Smooth muscle cell (in vitro differentiated cells): ENCODE measurements around the gene SLC25A21. TPM values are rescaled to one million over a fixed set of nuclear protein-coding genes. Genes with fewer than 3 reads are reported as not detected.

ENCODE experiments used
- DNase-seq: peaks from one replicate; lab custom pipeline; 2025; ENCODE audit not compliant: unreplicated experiment; lab: John Stamatoyannopoulos, UW
- H2AFZ ChIP-seq: fragments of 200-600 bp; sonication (generic); 2 replicates; pipeline ENCODE4 v1.6.0; 2016; ENCODE audit warnings: antibody characterized with exemption, low read depth, mild to moderate bottlenecking
- H3F3A ChIP-seq: fragments of 200-600 bp; sonication (generic); 2 replicates; pipeline ENCODE4 v1.6.0; 2017; ENCODE audit warnings: antibody characterized with exemption, low read depth
- H3K27ac ChIP-seq: fragments of 200-600 bp; sonication (generic); 2 replicates; pipeline ENCODE4 v1.5.1; 2016; ENCODE audit warnings: low read depth, mild to moderate bottlenecking
- H3K27me3 ChIP-seq: fragments of 200-600 bp; sonication (generic); 2 replicates; pipeline ENCODE4 v1.6.1; 2016; ENCODE audit warnings: low read depth, mild to moderate bottlenecking
- H3K36me3 ChIP-seq: fragments of 200-600 bp; sonication (generic); 2 replicates; pipeline ENCODE4 v1.5.1; 2016; ENCODE audit warnings: low read depth
- H3K4me1 ChIP-seq: fragments of 200-600 bp; sonication (generic); 2 replicates; pipeline ENCODE4 v1.5.1; 2016; ENCODE audit warnings: low read depth
- H3K4me2 ChIP-seq: fragments of 200-600 bp; sonication (generic); 2 replicates; pipeline ENCODE4 v1.6.0; 2016; ENCODE audit warnings: mild to moderate bottlenecking
- H3K4me3 ChIP-seq: fragments of 200-600 bp; sonication (generic); 2 replicates; pipeline ENCODE4 v1.5.1; 2016; ENCODE audit warnings: mild to moderate bottlenecking
- H3K79me2 ChIP-seq: fragments of 200-600 bp; sonication (generic); 2 replicates; pipeline ENCODE4 v1.6.0; 2016; ENCODE audit warnings: low read depth, mild to moderate bottlenecking
- H3K9ac ChIP-seq: fragments of 200-600 bp; sonication (generic); 2 replicates; pipeline ENCODE4 v1.6.0; 2016; ENCODE audit warnings: low read depth
- H3K9me3 ChIP-seq: fragments of 200-600 bp; sonication (generic); replicated peaks from 2 replicates; pipeline ENCODE4 v1.5.1; 2016; ENCODE audit warnings: low read depth
- H4K20me1 ChIP-seq: fragments of 200-600 bp; sonication (generic); 2 replicates; pipeline ENCODE4 v1.6.0; 2016; ENCODE audit warnings: low read depth
- CTCF ChIP-seq: fragments of 200-600 bp; sonication (generic); IDR thresholded peaks from 2 replicates; pipeline ENCODE4 v1.5.1; 2017; ENCODE audit warnings: borderline replicate concordance, mild to moderate bottlenecking, antibody characterized with exemption; ENCODE audit not compliant: insufficient read depth, poor library complexity, severe bottlenecking
- WGBS: methylation state at CpG from one replicate; pipeline ENCODE4 v1.1.7; 2016; ENCODE audit warnings: low lambda C conversion rate; 5-methylcytosine and 5-hydroxymethylcytosine counted together
- polyA plus RNA-seq: library from polyadenylated mRNA; unstranded; fragments of >200 nt; fragmentation: Nextera tagmentation; extraction: Ambion mirVana; gene quantifications from 2 replicates; pipeline ENCODE4 v1.2.1, GENCODE V29; 2016
- total RNA-seq: library from RNA; depleted of rRNA; stranded (reverse); fragments of >200 nt; gene quantifications from 2 replicates; pipeline ENCODE4 v1.2.3, GENCODE V29; 2014

The SLC25A21 gene
- total and polyA plus RNA-seq, 2 experiments from 2014 or later, result 1.1 TPM; not detected in 1

GRCh38 chr14:36935976-36936678, 236.3 kb downstream of the SLC25A21 start:
- Histone ChIP-seq H3K9me3 (no peaks in the 10 kb centered on the region), H3F3A (no peaks in the 10 kb centered on the region), H2AFZ (no peak overlapping the region), H3K79me2 (no peaks in the 10 kb centered on the region), H3K27ac (no peak overlapping the region), H3K27me3 (no peaks in the 10 kb centered on the region), H3K9ac (no peak overlapping the region), H4K20me1 (no peaks in the 10 kb centered on the region), H3K4me2 (no peak overlapping the region), H3K4me3 (no peak overlapping the region), H3K4me1 (no peaks in the 10 kb centered on the region), H3K36me3 (no peaks in the 10 kb centered on the region)
- DNase-seq, result no peak
- 31% methylated on average over 6 of the region's 6 CpGs for WGBS
- no peak for TF ChIP-seq CTCF

- no peaks in the 10 kb centered on the region for H3K27me3 ChIP-seq
- H4K20me1 ChIP-seq, result no peaks in the 10 kb centered on the region
- no peak overlapping the region for H3K9ac ChIP-seq
- DNase-seq, result no peak
- no peak for TF ChIP-seq CTCF
- H3K4me3 ChIP-seq, result no peak overlapping the region
- no peaks in the 10 kb centered on the region for H3F3A ChIP-seq
- H3K36me3 ChIP-seq, result no peaks in the 10 kb centered on the region
- H3K27ac ChIP-seq, result no peak overlapping the region
- no peak overlapping the region for H3K4me2 ChIP-seq
- H2AFZ ChIP-seq, result no peak overlapping the region
- H3K9me3 ChIP-seq, result no peaks in the 10 kb centered on the region
- H3K4me1 ChIP-seq, result no peaks in the 10 kb centered on the region
- WGBS, result 95% methylated on average over 1 of the region's 1 CpG
- H3K79me2 ChIP-seq, result no peaks in the 10 kb centered on the region
Measured at GRCh38 chr14:36934304-36934703, 238.1 kb downstream of the SLC25A21 start.

GRCh38 chr14:36931791-36932190, 240.6 kb downstream of the SLC25A21 start:
- WGBS, result 85% methylated on average over 2 of the region's 2 CpGs
- Histone ChIP-seq H3F3A (no peaks in the 10 kb centered on the region), H3K4me2 (no peak overlapping the region), H3K36me3 (no peaks in the 10 kb centered on the region), H3K9me3 (no peaks in the 10 kb centered on the region), H3K27me3 (no peaks in the 10 kb centered on the region), H3K4me1 (no peaks in the 10 kb centered on the region), H2AFZ (no peak overlapping the region), H3K9ac (no peak overlapping the region), H3K4me3 (no peak overlapping the region), H4K20me1 (no peaks in the 10 kb centered on the region), H3K79me2 (no peaks in the 10 kb centered on the region), H3K27ac (no peak overlapping the region)
- TF ChIP-seq CTCF, result no peak
- no peak for DNase-seq

- no peak for DNase-seq
- 88% methylated on average over 4 of the region's 4 CpGs for WGBS
- no peaks in the 10 kb centered on the region for H3K79me2 ChIP-seq
- H4K20me1 ChIP-seq, result no peaks in the 10 kb centered on the region
- no peak for TF ChIP-seq CTCF
- H3K4me3 ChIP-seq, result no peak overlapping the region
- H3K27me3 ChIP-seq, result no peaks in the 10 kb centered on the region
- H3K4me2 ChIP-seq, result no peak overlapping the region
- no peak overlapping the region for H3K27ac ChIP-seq
- H3K9me3 ChIP-seq, result no peaks in the 10 kb centered on the region
- no peak overlapping the region for H3K9ac ChIP-seq
- H2AFZ ChIP-seq, result no peak overlapping the region
- H3K4me1 ChIP-seq, result no peaks in the 10 kb centered on the region
- no peaks in the 10 kb centered on the region for H3F3A ChIP-seq
- H3K36me3 ChIP-seq, result no peaks in the 10 kb centered on the region
Measured at GRCh38 chr14:36928432-36928831, 244.0 kb downstream of the SLC25A21 start.
